BLaER1 treated with 17β-estradiol and CSF1 and Interleukin-3, amounts not matched to agents 10 nM and 100 nM (cell line): ENCODE measurements around the gene TTLL8.
"Not testable (repeated sequence)": the region's sequence is repeated elsewhere in the genome, so short reads cannot be mapped to it uniquely, and the experiment has no call there.

ENCODE experiments used
- H3K27ac ChIP-seq, 11 experiments: shearing (Covaris generic); formaldehyde crosslinking; 2 replicates each; pipeline ENCODE4 v1.8.1; 2022
- H3K27me3 ChIP-seq, 11 experiments: shearing (Covaris generic); formaldehyde crosslinking; 2 replicates each; pipeline ENCODE4 v1.8.1; 2022
- H3K36me3 ChIP-seq, 11 experiments: shearing (Covaris generic); formaldehyde crosslinking; 2 replicates each; pipeline ENCODE4 v1.8.1; 2022
- H3K4me1 ChIP-seq, 10 experiments: shearing (Covaris generic); formaldehyde crosslinking; 2 replicates each; pipeline ENCODE4 v1.8.1; 2022
- H3K4me2 ChIP-seq, 11 experiments: shearing (Covaris generic); formaldehyde crosslinking; 2 replicates each; pipeline ENCODE4 v1.8.1; 2022
- H3K4me3 ChIP-seq, 10 experiments: shearing (Covaris generic); formaldehyde crosslinking; 2 replicates each; pipeline ENCODE4 v1.8.1; 2022
- H3K9ac ChIP-seq, 11 experiments: shearing (Covaris generic); formaldehyde crosslinking; 2 replicates each; pipeline ENCODE4 v1.8.1; 2022
- H3K9me3 ChIP-seq, 11 experiments: shearing (Covaris generic); formaldehyde crosslinking; replicated peaks in 1 of 11; 2 replicates each; pipeline ENCODE4 v1.8.1; 2022
- H4K20me1 ChIP-seq, 11 experiments: shearing (Covaris generic); formaldehyde crosslinking; 2 replicates each; pipeline ENCODE4 v1.8.1; 2022
- Cebpa-rat ChIP-seq, 11 experiments: shearing (Covaris generic); IDR thresholded peaks; 2 replicates each; pipeline ENCODE4 v1.8.1; 2022

TTLL8 gene

DNA sequence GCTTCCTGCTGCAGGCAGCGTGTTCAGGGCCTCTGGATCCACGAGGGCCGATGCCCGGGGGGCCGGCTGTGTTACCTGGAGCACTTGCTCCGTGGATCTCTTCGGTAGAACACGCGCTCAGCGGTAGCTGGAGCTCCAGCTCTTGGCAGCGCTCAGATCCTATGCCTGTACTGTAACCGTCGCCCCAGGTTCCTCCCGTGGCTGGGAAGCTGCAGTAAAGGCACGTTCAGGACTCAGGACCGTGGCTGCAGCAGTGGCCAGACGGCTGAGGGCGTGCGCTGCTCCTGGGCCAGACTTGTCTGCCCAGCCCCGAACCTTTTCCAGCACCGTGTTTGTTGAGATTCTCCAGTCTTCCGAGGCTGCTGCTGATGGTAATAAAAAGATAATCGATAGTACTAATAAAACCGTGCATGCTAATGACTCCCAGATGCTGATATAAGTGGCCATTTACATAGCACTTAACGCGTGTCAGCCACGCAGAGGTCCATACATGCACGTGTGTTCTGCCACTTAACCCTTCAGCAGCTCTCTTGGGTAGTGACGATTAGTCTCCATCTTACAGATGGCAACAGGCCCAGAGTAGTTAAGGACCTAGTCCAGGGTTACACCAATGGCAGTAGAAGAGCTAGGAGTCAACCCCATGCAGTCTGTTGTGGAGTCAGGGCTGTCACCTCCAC, 33.1 kb upstream of the TTLL8 start:
- Histone ChIP-seq H3K4me2 (no peak overlapping the region), H3K4me3 (no peak overlapping the region), H3K4me1 (no peaks in the 10 kb centered on the region), H3K9ac (no peak overlapping the region), H4K20me1 (no peaks in the 10 kb centered on the region), H3K9me3 (peaks cover 0 to 43% (median 37%) of the 10 kb centered on the region in 11 experiments), H3K27ac (no peak overlapping the region), H3K27me3 (no peaks in the 10 kb centered on the region), H3K36me3 (no peaks in the 10 kb centered on the region; a peak in 1 of 22 replicates)
- no peak for TF ChIP-seq Cebpa-rat (IDR thresholded peaks at IDR 0.05)

DNA sequence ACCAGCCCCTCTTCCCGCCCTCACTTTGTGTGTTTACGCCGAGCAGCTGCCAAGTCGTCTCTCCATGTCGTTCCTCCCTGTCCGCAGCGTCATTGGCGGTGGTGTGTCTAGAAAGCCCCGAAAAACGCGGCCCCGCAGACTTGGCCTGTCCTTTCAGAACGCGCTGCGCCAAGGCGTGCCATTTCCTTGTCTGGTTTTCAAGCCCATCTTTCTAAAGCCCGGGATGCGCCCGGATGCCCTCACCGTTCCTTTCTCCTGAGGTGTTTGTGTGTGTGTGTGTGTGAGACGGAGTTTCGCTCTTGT, 32.3 kb upstream of the TTLL8 start:
- Histone ChIP-seq H3K27ac (no peak overlapping the region), H3K4me2 (no peak overlapping the region), H3K9me3 (peaks cover 0 to 43% (median 37%) of the 10 kb centered on the region in 11 experiments), H3K36me3 (no peaks in the 10 kb centered on the region; a peak in 1 of 22 replicates), H3K4me3 (no peak overlapping the region), H4K20me1 (no peaks in the 10 kb centered on the region), H3K9ac (no peak overlapping the region), H3K27me3 (no peaks in the 10 kb centered on the region), H3K4me1 (no peaks in the 10 kb centered on the region; a peak in 1 of 20 replicates)
- no peak for TF ChIP-seq Cebpa-rat (IDR thresholded peaks at IDR 0.05)

DNA sequence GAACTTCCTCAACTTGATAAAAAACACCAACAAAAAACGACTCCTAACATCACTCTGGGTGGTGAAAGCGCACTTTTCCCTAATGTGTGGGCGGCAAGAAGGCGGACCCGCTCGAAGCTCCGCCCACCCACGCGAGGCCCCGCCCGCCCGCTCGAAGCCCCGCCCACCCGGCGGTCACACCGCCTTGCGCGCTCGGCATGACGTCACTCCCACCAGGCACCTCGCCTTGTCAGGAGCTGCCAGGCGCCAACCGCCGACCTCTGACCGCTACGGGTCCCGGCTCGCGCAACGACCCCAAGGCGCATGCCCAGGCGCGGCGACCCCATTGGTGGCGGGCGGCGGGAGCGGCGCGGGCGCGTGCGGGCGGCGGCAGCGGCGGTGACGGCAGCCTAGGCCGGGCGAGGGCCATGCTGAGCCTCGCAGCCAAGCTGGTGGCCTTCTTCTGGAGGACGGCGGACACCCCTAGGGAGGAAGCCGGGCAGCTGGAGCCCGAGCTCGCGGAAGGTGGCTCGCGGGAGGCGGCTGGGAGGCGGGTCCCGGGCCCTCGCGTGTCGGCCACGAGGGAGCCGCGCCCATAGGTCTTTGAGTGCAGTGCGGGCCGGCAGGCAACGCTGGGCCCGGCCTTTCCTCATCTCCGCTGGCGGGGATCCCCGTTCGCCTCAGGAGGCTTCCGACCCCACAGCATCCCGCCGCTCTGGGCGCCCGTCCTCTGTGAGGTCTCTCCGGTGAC, 31.7 kb upstream of the TTLL8 start, which contains the start of gene MOV10L1:
MOV10L1 (plus strand) TSS at position 325 of the 730 bp plus-strand sequence; CDS start at position 408, 83 bp downstream.
- Histone ChIP-seq H3K9ac (no peak within 1 kb of the TSS), H3K4me1 (peaks cover 0 to 4% (median 0%) of the 10 kb centered on the region in 10 experiments; a peak in 10 of 20 replicates), H3K9me3 (peaks cover 0 to 43% (median 37%) of the 10 kb centered on the region in 11 experiments), H3K27ac (no peak within 1 kb of the TSS), H3K4me3 (no peak within 1 kb of the TSS), H3K4me2 (no peak within 1 kb of the TSS), H4K20me1 (no peaks in the 10 kb centered on the region), H3K27me3 (no peaks in the 10 kb centered on the region), H3K36me3 (no peaks in the 10 kb centered on the region; a peak in 1 of 22 replicates)
- TF ChIP-seq Cebpa-rat (IDR thresholded peaks at IDR 0.05) = no peak

DNA sequence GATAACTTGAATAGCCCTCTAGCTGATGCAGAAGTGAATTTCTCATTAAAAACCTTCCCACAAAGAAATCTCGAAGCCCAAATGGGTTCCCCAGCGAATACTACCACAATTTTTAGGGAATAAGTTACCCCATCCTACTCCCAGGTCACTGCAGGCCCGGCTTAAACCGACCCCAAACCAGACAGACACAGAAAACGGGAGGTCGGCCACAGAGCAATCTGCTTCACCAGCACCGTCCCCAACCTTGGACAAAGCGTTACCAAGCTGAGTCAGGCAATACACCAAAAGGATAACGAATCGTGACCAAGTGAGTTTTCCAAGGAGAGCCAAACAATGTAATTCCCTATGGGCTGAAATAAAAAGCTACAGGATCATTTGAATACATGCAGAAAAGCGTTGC, 31.1 kb upstream of the TTLL8 start:
- Histone ChIP-seq H3K4me2 (no peak overlapping the region), H3K9ac (no peak overlapping the region), H3K27me3 (no peaks in the 10 kb centered on the region), H3K27ac (no peak overlapping the region), H3K9me3 (peaks cover 0 to 43% (median 37%) of the 10 kb centered on the region in 11 experiments), H4K20me1 (no peaks in the 10 kb centered on the region), H3K4me3 (no peak overlapping the region), H3K4me1 (peaks cover 0 to 10% (median 0%) of the 10 kb centered on the region in 10 experiments; a peak in 11 of 20 replicates), H3K36me3 (no peaks in the 10 kb centered on the region; a peak in 1 of 22 replicates)
- no peak for TF ChIP-seq Cebpa-rat (IDR thresholded peaks at IDR 0.05)

DNA sequence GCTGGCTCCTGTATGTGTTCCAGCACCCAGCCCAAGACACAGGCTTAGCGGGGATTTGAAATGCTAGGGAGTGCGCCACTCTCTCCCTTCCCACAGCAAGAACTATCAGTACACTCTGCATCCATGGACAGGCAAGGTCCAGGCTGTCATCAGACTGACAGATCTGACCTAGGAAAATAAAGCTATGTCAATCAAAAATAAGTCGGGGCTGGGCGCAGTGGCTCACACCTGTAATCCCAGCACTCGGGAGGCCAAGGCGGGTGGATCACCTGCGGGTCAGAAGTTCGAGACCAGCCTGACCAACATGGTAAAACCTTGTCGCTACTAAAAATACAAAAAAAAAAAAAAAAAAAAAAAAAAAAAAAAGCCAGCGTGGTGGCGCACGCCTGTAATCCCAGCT, 30.0 kb upstream of the TTLL8 start:
- no peak for TF ChIP-seq Cebpa-rat (IDR thresholded peaks at IDR 0.05)
- Histone ChIP-seq H3K9ac (no peak overlapping the region), H3K27ac (no peak overlapping the region), H3K36me3 (no peaks in the 10 kb centered on the region; a peak in 1 of 22 replicates), H3K27me3 (no peaks in the 10 kb centered on the region), H3K4me1 (peaks cover 0 to 21% (median 0%) of the 10 kb centered on the region in 10 experiments; a peak in 11 of 20 replicates), H3K4me3 (no peak overlapping the region), H4K20me1 (no peaks in the 10 kb centered on the region), H3K9me3 (peaks cover 0 to 43% (median 37%) of the 10 kb centered on the region in 11 experiments), H3K4me2 (no peak overlapping the region)

DNA sequence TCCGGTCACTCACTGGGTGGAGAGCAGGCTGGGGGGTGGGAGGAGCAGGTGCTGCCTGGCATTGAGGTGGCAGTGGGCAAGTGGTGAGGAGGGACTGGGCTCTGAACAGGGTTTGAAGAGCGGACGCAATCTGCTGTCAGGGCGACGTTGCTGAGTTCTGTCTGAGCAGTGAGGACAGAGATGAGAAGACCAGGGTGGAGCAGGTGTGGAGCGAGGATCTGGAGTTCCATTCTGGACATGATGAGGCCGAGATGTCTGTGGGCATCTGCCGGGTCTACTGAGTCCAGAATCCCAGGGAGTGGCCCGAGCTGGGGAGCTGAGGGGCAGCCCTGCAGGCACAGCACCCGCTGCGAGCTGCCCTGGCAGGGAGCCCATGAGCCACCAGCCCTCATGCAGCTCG, 29.5 kb upstream of the TTLL8 start:
- TF ChIP-seq Cebpa-rat (IDR thresholded peaks at IDR 0.05) = no peak
- Histone ChIP-seq H3K9me3 (peaks cover 0 to 43% (median 37%) of the 10 kb centered on the region in 11 experiments), H3K27ac (no peak overlapping the region; a peak in 1 of 22 replicates), H4K20me1 (no peaks in the 10 kb centered on the region), H3K27me3 (no peaks in the 10 kb centered on the region), H3K4me3 (no peak overlapping the region; a peak in 1 of 20 replicates), H3K4me1 (peaks cover 0 to 26% (median 0%) of the 10 kb centered on the region in 10 experiments; a peak in 11 of 20 replicates), H3K4me2 (no peak overlapping the region), H3K36me3 (no peaks in the 10 kb centered on the region; a peak in 1 of 22 replicates), H3K9ac (no peak overlapping the region)

DNA sequence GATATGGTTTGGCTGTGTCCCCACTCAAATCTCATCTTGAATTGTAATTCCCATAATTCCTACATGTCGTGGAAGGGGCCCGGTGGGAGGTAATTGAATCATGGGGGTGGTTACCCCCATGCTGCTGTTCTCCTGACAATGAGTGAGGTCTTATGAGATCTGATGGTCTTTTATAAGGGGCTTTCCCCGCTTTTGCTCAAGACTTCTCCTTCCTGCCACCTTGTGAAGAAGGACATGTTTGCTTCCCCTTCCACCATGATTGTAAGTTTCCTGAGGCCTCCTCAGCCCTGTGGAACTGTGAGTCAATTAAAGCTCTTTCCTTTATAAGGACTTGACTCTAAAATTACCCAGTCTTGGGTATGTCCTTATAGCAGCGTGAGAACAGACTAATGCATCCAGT, 28.9 kb upstream of the TTLL8 start:
- not testable (repeated sequence) for H3K27ac ChIP-seq, H3K36me3 ChIP-seq, H3K4me2 ChIP-seq, H4K20me1 ChIP-seq, H3K9ac ChIP-seq, H3K27me3 ChIP-seq
- peaks cover 0 to 43% (median 37%) of the 10 kb centered on the region in 11 experiments for H3K9me3 ChIP-seq
- H3K4me1 ChIP-seq = peaks cover 0 to 32% (median 0%) of the 10 kb centered on the region in 10 experiments; a peak in 11 of 20 replicates
- H3K4me3 ChIP-seq = peak overlapping the region in 1 of 10 experiments; percentile 28; a peak in 1 of 20 replicates

DNA sequence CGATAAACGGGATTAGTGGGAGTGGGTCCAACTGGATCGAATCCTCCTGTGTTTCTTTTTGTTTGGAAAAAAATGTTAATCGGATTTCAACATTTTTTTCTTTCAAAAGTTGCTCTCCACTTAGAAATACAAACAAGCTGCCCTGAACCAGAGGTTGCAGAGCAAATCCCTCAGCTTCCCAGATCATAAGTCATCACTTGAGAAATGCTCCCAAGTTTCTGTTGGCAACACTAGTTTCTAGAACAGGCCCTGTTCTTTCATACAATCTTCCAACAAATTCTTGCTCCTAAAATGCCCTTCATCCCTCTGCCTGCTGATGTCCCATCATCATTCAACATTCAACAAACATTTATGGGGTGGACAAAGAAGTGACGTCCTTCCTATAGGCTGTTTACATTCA, 28.4 kb upstream of the TTLL8 start:
- H3K27me3 ChIP-seq = no peaks in the 10 kb centered on the region
- TF ChIP-seq Cebpa-rat (IDR thresholded peaks at IDR 0.05) = no peak
- no peaks in the 10 kb centered on the region; a peak in 1 of 22 replicates for H3K36me3 ChIP-seq
- H3K4me2 ChIP-seq = no peak overlapping the region
- peaks cover 0 to 43% (median 37%) of the 10 kb centered on the region in 11 experiments for H3K9me3 ChIP-seq
- H3K27ac ChIP-seq = no peak overlapping the region
- no peaks in the 10 kb centered on the region for H4K20me1 ChIP-seq
- H3K4me3 ChIP-seq = no peak overlapping the region
- peaks cover 0 to 37% (median 0%) of the 10 kb centered on the region in 10 experiments; a peak in 11 of 20 replicates for H3K4me1 ChIP-seq
- H3K9ac ChIP-seq = no peak overlapping the region

DNA sequence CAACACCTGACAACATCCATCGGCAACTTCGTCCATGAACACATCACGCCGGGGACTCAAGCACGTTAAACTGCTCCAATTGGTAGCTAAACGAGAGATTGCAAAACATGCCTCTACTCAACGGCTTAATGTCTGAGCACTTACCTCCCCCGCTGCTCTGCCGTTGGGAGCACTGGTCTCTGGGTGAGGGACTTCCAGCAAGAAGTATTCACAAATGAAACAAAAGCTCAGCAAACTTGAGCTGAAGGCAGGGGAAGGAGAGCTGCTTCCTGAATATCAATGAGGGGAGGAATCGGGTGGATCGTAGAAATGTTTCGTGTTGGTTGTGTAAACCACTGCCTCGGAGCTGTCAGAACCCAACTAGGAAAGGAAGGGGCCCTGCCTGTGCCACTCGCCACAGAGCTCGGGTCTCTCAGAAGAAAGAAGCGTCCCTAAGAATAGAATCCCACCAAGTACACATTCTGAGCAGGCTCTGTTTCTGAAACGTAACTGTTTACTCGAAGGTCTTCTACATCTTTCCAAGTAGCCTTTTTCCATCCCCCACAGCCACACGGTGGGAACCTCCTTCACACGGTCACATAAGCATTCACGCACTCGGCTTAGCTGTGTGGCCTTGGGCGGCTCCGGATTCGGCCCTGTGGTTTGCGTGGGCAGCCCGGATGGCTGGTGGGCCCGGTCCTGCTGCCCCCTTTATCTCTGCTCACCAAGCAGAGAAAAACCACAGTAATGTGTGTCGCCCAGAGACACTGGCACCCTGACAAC, 27.3 kb upstream of the TTLL8 start, which contains the start of gene MLC1:
MLC1 (minus strand) TSS at position 216 of the 762 bp plus-strand sequence. CDS start 524 bp downstream, outside the sequence.
- no peak within 1 kb of the TSS for H3K4me2 ChIP-seq
- H3K4me3 ChIP-seq = no peak within 1 kb of the TSS; a peak in 3 of 20 replicates
- TF ChIP-seq Cebpa-rat (IDR thresholded peaks at IDR 0.05) = peak in 4 of 11 experiments; percentile 8 to 88 (median 48); a peak in 5 of 22 replicates

More for the DNA sequence above, 27.3 kb upstream of the TTLL8 start, which contains the start of gene MLC1:
- Histone ChIP-seq H3K27ac (peak within 1 kb of the TSS in 1 of 11 experiments; percentile 46; a peak in 2 of 22 replicates), H3K4me1 (peaks cover 0 to 48% (median 0%) of the 10 kb centered on the region in 10 experiments; a peak in 13 of 20 replicates), H3K27me3 (no peaks in the 10 kb centered on the region), H3K9me3 (peaks cover 0 to 40% (median 36%) of the 10 kb centered on the region in 11 experiments), H3K9ac (no peak within 1 kb of the TSS), H4K20me1 (no peaks in the 10 kb centered on the region), H3K36me3 (no peaks in the 10 kb centered on the region; a peak in 1 of 22 replicates)
